Measurements from ENCODE around the gene CHAT. TPM values are rescaled to one million over a fixed set of nuclear protein-coding genes. Genes with fewer than 3 reads are reported as not detected.

CHAT gene
- total RNA-seq, 5 donors from 2014 or later (not counting 1 experiment from before 2014, with no cell fraction given): not detected

DNA sequence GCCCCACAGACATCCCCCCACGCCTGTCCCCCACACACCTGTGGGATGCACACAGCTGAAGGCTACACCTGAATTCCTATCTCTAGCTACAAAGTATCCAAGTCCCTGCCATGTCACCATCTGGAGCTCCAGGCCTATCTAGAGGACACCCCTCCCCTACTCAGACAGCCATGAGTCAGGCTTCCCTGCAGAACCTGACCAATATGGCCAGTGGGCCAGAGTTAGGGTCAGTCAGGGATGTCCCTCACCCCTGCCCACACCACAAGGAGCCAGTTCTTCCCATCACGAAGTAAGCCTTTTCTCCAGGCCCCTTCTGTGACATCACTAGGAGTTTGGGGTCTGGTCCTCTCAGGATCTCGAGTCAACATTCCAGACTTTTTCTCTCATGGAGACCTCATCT, 14.3 kb upstream of the CHAT start:
- Mint-ChIP-seq H3K4me1 (peaks cover 0 to under 1% (median under 1%) of the 10 kb centered on the region in 3 donors), H3K4me3 (no peak overlapping the region), H3K27ac (no peak overlapping the region), H3K9me3 (no peaks in the 10 kb centered on the region), H3K36me3 (no peaks in the 10 kb centered on the region), H3K27me3 (peaks cover 41 to 42% of the 10 kb centered on the region in 2 donors)
- Histone ChIP-seq H3K4me3 (ENCODE audit: control insufficient read depth in 1 of 2, extremely low read depth in 1 of 2, low read length in 1 of 2) (no peak overlapping the region), H3K27ac (ENCODE audit: low read length) (no peak overlapping the region), H3K9me3 (no peaks in the 10 kb centered on the region), H3K4me1 (ENCODE audit: control insufficient read depth in 1 of 2, extremely low read depth in 1 of 2, insufficient read depth in 2 of 2, low read length in 2 of 2) (no peaks in the 10 kb centered on the region), H3K27me3 (replicated peaks in 1 of 2; ENCODE audit: control insufficient read depth in 2 of 2, extremely low read depth in 1 of 2, insufficient read depth in 2 of 2, low read length in 1 of 2) (peaks cover 0 to 18% of the 10 kb centered on the region in 2 experiments), H3K36me3 (ENCODE audit: control insufficient read depth in 2 of 2, extremely low read depth in 1 of 2, insufficient read depth in 1 of 2, low read length in 1 of 2) (no peaks in the 10 kb centered on the region)
- no peak for ATAC-seq (replicated peaks in 1 of 4)
- POLR2A ChIA-PET: no interaction called here
- CTCF ChIA-PET: no interaction called here
- DNase-seq: peak in 1 of 35 experiments; percentile 4
- WGBS (ENCODE audit: insufficient coverage): 65% methylated on average over 3 of the region's 3 CpGs

GRCh38 chr10:49600046-49600445, 13.8 kb upstream of the CHAT start:
- WGBS (ENCODE audit: insufficient coverage): 73% methylated on average over 7 of the region's 8 CpGs
- Mint-ChIP-seq H3K4me1 (no peaks in the 10 kb centered on the region), H3K36me3 (no peaks in the 10 kb centered on the region), H3K9me3 (peaks cover 0 to 3% (median 0%) of the 10 kb centered on the region in 3 donors), H3K27me3 (peaks cover 43 to 46% of the 10 kb centered on the region in 2 donors), H3K4me3 (no peak overlapping the region), H3K27ac (no peak overlapping the region)
- H3K36me3 ChIP-seq (ENCODE audit: control insufficient read depth in 2 of 2, extremely low read depth in 1 of 2, insufficient read depth in 1 of 2, low read length in 1 of 2): no peaks in the 10 kb centered on the region
- H3K9me3 ChIP-seq: no peaks in the 10 kb centered on the region
- no peaks in the 10 kb centered on the region for H3K4me1 ChIP-seq (ENCODE audit: control insufficient read depth in 1 of 2, extremely low read depth in 1 of 2, insufficient read depth in 2 of 2, low read length in 2 of 2)
- CTCF ChIA-PET: no interaction called here
- ATAC-seq (replicated peaks in 1 of 4) (no peak), DNase-seq (peak in 2 of 35 experiments; percentile 2 to 19)
- H3K27ac ChIP-seq (ENCODE audit: low read length): no peak overlapping the region
- no peak overlapping the region for H3K4me3 ChIP-seq (ENCODE audit: control insufficient read depth in 1 of 2, extremely low read depth in 1 of 2, low read length in 1 of 2)
- H3K27me3 ChIP-seq (replicated peaks in 1 of 2; ENCODE audit: control insufficient read depth in 2 of 2, extremely low read depth in 1 of 2, insufficient read depth in 2 of 2, low read length in 1 of 2): peaks cover 0 to 20% of the 10 kb centered on the region in 2 experiments
- POLR2A ChIA-PET: no interaction called here

- 77% methylated on average over 2 of the region's 4 CpGs for WGBS (ENCODE audit: insufficient coverage)
- Histone ChIP-seq H3K27me3 (replicated peaks in 1 of 2; ENCODE audit: control insufficient read depth in 2 of 2, extremely low read depth in 1 of 2, insufficient read depth in 2 of 2, low read length in 1 of 2) (peaks cover 0 to 28% of the 10 kb centered on the region in 2 experiments), H3K27ac (ENCODE audit: low read length) (no peak overlapping the region), H3K4me3 (ENCODE audit: control insufficient read depth in 1 of 2, extremely low read depth in 1 of 2, low read length in 1 of 2) (no peak overlapping the region), H3K4me1 (ENCODE audit: control insufficient read depth in 1 of 2, extremely low read depth in 1 of 2, insufficient read depth in 2 of 2, low read length in 2 of 2) (no peaks in the 10 kb centered on the region), H3K36me3 (ENCODE audit: control insufficient read depth in 2 of 2, extremely low read depth in 1 of 2, insufficient read depth in 1 of 2, low read length in 1 of 2) (no peaks in the 10 kb centered on the region), H3K9me3 (no peaks in the 10 kb centered on the region)
- H3K27me3 Mint-ChIP-seq: peaks cover 49 to 52% of the 10 kb centered on the region in 2 donors
- CTCF ChIA-PET: interaction anchor here in 1 of 2 donors (0.7 to 0.8 kb wide), 2 partner anchors 8 to 285 kb away, joined by 4 to 6 read pairs; no protein-coding TSS in a partner anchor
- no peak overlapping the region for H3K27ac Mint-ChIP-seq
- ATAC-seq (replicated peaks in 1 of 4): no peak
- no peaks in the 10 kb centered on the region for H3K36me3 Mint-ChIP-seq
- POLR2A ChIA-PET: no interaction called here
- H3K9me3 Mint-ChIP-seq: peaks cover 0 to 3% (median 0%) of the 10 kb centered on the region in 3 donors
- no peak overlapping the region for H3K4me3 Mint-ChIP-seq
- no peaks in the 10 kb centered on the region for H3K4me1 Mint-ChIP-seq
- DNase-seq: peak in 1 of 35 experiments; percentile 3
Measured at GRCh38 chr10:49600781-49601400, 12.9 kb upstream of the CHAT start.

DNA sequence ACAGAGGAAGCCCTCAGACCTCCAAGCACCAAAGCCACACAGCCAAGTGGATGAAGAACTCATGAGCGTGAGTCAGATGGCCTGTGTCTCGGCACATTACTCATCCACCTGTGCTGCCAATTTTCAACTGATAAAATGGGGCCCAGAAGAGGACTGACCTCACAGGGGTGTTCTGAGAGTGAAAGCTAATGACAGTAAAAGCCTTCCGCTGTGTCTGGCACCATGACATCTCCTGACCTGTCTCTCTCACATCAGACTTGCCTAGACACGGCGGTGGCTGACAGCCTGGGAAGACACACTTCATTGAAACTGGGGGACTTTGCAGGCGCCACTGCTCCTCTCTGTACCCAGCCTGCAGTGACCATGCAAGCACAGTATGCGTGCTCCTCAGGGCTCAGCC, 12.0 kb upstream of the CHAT start:
- H3K9me3 ChIP-seq: no peaks in the 10 kb centered on the region
- ATAC-seq (replicated peaks in 1 of 4): no peak
- H3K27me3 ChIP-seq (replicated peaks in 1 of 2; ENCODE audit: control insufficient read depth in 2 of 2, extremely low read depth in 1 of 2, insufficient read depth in 2 of 2, low read length in 1 of 2): peaks cover 0 to 33% of the 10 kb centered on the region in 2 experiments
- no peak overlapping the region for H3K27ac Mint-ChIP-seq
- no peak overlapping the region for H3K4me3 ChIP-seq (ENCODE audit: control insufficient read depth in 1 of 2, extremely low read depth in 1 of 2, low read length in 1 of 2)
- H3K4me1 ChIP-seq (ENCODE audit: control insufficient read depth in 1 of 2, extremely low read depth in 1 of 2, insufficient read depth in 2 of 2, low read length in 2 of 2): no peaks in the 10 kb centered on the region
- 84% methylated on average over 3 of the region's 7 CpGs for WGBS (ENCODE audit: insufficient coverage)
- H3K4me1 Mint-ChIP-seq: peaks cover 2 to 4% (median 3%) of the 10 kb centered on the region in 3 donors
- H3K36me3 Mint-ChIP-seq: no peaks in the 10 kb centered on the region
- peaks cover 0 to 3% (median 0%) of the 10 kb centered on the region in 3 donors for H3K9me3 Mint-ChIP-seq
- H3K4me3 Mint-ChIP-seq: no peak overlapping the region
- CTCF ChIA-PET: interaction anchor here in 1 of 2 donors (0.8 kb wide), 1 partner anchor 9 kb away, joined by 6 read pairs; no protein-coding TSS in a partner anchor
- H3K36me3 ChIP-seq (ENCODE audit: control insufficient read depth in 2 of 2, extremely low read depth in 1 of 2, insufficient read depth in 1 of 2, low read length in 1 of 2): no peaks in the 10 kb centered on the region
- peaks cover 49 to 56% of the 10 kb centered on the region in 2 donors for H3K27me3 Mint-ChIP-seq
- no peak overlapping the region for H3K27ac ChIP-seq (ENCODE audit: low read length)
- POLR2A ChIA-PET: no interaction called here
- no peak for DNase-seq

GRCh38 chr10:49602380-49603023, 11.3 kb upstream of the CHAT start:
- CTCF ChIA-PET: no interaction called here
- H3K27ac ChIP-seq (ENCODE audit: low read length): no peak overlapping the region
- Mint-ChIP-seq H3K9me3 (peaks cover 0 to 3% (median 0%) of the 10 kb centered on the region in 3 donors), H3K27ac (no peak overlapping the region), H3K4me3 (no peak overlapping the region), H3K27me3 (peaks cover 47 to 59% of the 10 kb centered on the region in 2 donors), H3K4me1 (peaks cover 2 to 8% (median 7%) of the 10 kb centered on the region in 3 donors), H3K36me3 (no peaks in the 10 kb centered on the region)
- no peak overlapping the region for H3K4me3 ChIP-seq (ENCODE audit: control insufficient read depth in 1 of 2, extremely low read depth in 1 of 2, low read length in 1 of 2)
- DNase-seq: no peak
- WGBS (ENCODE audit: insufficient coverage): 72% methylated on average over 2 of the region's 2 CpGs
- peaks cover 0 to 5% of the 10 kb centered on the region in 2 experiments for H3K4me1 ChIP-seq (ENCODE audit: control insufficient read depth in 1 of 2, extremely low read depth in 1 of 2, insufficient read depth in 2 of 2, low read length in 2 of 2)
- H3K36me3 ChIP-seq (ENCODE audit: control insufficient read depth in 2 of 2, extremely low read depth in 1 of 2, insufficient read depth in 1 of 2, low read length in 1 of 2): no peaks in the 10 kb centered on the region
- POLR2A ChIA-PET: no interaction called here
- ATAC-seq (replicated peaks in 1 of 4): no peak
- H3K27me3 ChIP-seq (replicated peaks in 1 of 2; ENCODE audit: control insufficient read depth in 2 of 2, extremely low read depth in 1 of 2, insufficient read depth in 2 of 2, low read length in 1 of 2): peaks cover 3 to 40% of the 10 kb centered on the region in 2 experiments
- no peaks in the 10 kb centered on the region for H3K9me3 ChIP-seq

- no peak overlapping the region for H3K4me3 ChIP-seq (ENCODE audit: control insufficient read depth in 1 of 2, extremely low read depth in 1 of 2, low read length in 1 of 2)
- CTCF ChIA-PET: interaction anchor here in 1 of 2 donors (1.2 to 1.6 kb wide), 2 partner anchors 9 to 10 kb away, joined by 3 read pairs; no protein-coding TSS in a partner anchor
- DNase-seq (peak in 1 of 35 experiments; percentile 7), ATAC-seq (replicated peaks in 1 of 4) (no peak)
- Mint-ChIP-seq H3K36me3 (no peaks in the 10 kb centered on the region), H3K4me1 (peaks cover 2 to 8% (median 7%) of the 10 kb centered on the region in 3 donors), H3K27me3 (peaks cover 56 to 76% of the 10 kb centered on the region in 2 donors), H3K4me3 (no peak overlapping the region), H3K27ac (no peak overlapping the region), H3K9me3 (peaks cover 0 to 3% (median 0%) of the 10 kb centered on the region in 3 donors)
- H3K27ac ChIP-seq (ENCODE audit: low read length): no peak overlapping the region
- peaks cover 0 to 5% of the 10 kb centered on the region in 2 experiments for H3K4me1 ChIP-seq (ENCODE audit: control insufficient read depth in 1 of 2, extremely low read depth in 1 of 2, insufficient read depth in 2 of 2, low read length in 2 of 2)
- H3K27me3 ChIP-seq (replicated peaks in 1 of 2; ENCODE audit: control insufficient read depth in 2 of 2, extremely low read depth in 1 of 2, insufficient read depth in 2 of 2, low read length in 1 of 2): peaks cover 10 to 58% of the 10 kb centered on the region in 2 experiments
- POLR2A ChIA-PET: no interaction called here
- no peaks in the 10 kb centered on the region for H3K9me3 ChIP-seq
- no peaks in the 10 kb centered on the region for H3K36me3 ChIP-seq (ENCODE audit: control insufficient read depth in 2 of 2, extremely low read depth in 1 of 2, insufficient read depth in 1 of 2, low read length in 1 of 2)
- 64% methylated on average over 4 of the region's 6 CpGs for WGBS (ENCODE audit: insufficient coverage)
Measured at GRCh38 chr10:49605216-49605938, 8.5 kb upstream of the CHAT start.

All from T-cell (primary cell).